Measurements from ENCODE around the gene ZNF823. TPM values are rescaled to one million over a fixed set of nuclear protein-coding genes. Genes with fewer than 3 reads are reported as not detected.
A peak's percentile ranks its signal among the peaks of the same experiment; 100 is the strongest.

Gene ZNF823
- total RNA-seq, 5 donors from 2014 or later (not counting 1 experiment from before 2014, with no cell fraction given), result 2.3 to 6.4 (median 4.8) TPM

DNA sequence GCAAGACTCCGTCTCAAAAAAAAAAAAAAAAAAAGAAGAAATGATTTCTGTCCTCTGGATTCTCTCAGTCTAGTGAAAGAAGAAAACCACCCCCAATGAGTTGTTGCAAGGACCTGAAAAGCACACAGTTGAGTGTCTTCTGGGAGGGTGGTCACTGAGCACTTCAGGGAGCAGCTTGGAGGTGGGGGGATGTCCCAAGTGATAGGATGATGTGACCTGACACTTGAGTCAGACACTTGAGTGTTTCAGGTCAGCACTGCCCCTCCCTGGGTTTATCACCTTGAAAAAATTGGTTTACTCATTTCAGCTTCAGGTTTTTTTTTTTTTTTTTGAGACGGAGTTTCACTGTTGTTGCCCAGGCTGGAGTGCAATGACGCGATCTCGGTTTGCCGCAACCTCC lies 63.2 kb downstream of the ZNF823 start:
- Mint-ChIP-seq H3K4me1 (peaks cover 4 to 6% (median 6%) of the 10 kb centered on the region in 3 donors), H3K27me3 (peaks cover 19 to 41% of the 10 kb centered on the region in 2 donors), H3K36me3 (no peaks in the 10 kb centered on the region), H3K9me3 (peaks cover 5 to 7% (median 7%) of the 10 kb centered on the region in 3 donors), H3K4me3 (no peak overlapping the region), H3K27ac (no peak overlapping the region)
- H3K4me1 ChIP-seq (ENCODE audit: control insufficient read depth in 1 of 2, extremely low read depth in 1 of 2, insufficient read depth in 2 of 2, low read length in 2 of 2), result peaks cover 0 to 10% of the 10 kb centered on the region in 2 experiments
- DNase-seq, result no peak
- H3K9me3 ChIP-seq, result no peaks in the 10 kb centered on the region
- WGBS (ENCODE audit: insufficient coverage), result 100% methylated on average over 4 of the region's 6 CpGs
- CTCF ChIA-PET, result no interaction called here
- H3K27ac ChIP-seq (ENCODE audit: low read length), result no peak overlapping the region
- H3K4me3 ChIP-seq (ENCODE audit: control insufficient read depth in 1 of 2, extremely low read depth in 1 of 2, low read length in 1 of 2), result no peak overlapping the region
- no peaks in the 10 kb centered on the region for H3K36me3 ChIP-seq (ENCODE audit: control insufficient read depth in 2 of 2, extremely low read depth in 1 of 2, insufficient read depth in 1 of 2, low read length in 1 of 2)
- H3K27me3 ChIP-seq (replicated peaks in 1 of 2; ENCODE audit: control insufficient read depth in 2 of 2, extremely low read depth in 1 of 2, insufficient read depth in 2 of 2, low read length in 1 of 2), result peaks cover 0 to 33% of the 10 kb centered on the region in 2 experiments
- no peak for ATAC-seq (replicated peaks in 1 of 4)
- POLR2A ChIA-PET, result no interaction called here

DNA sequence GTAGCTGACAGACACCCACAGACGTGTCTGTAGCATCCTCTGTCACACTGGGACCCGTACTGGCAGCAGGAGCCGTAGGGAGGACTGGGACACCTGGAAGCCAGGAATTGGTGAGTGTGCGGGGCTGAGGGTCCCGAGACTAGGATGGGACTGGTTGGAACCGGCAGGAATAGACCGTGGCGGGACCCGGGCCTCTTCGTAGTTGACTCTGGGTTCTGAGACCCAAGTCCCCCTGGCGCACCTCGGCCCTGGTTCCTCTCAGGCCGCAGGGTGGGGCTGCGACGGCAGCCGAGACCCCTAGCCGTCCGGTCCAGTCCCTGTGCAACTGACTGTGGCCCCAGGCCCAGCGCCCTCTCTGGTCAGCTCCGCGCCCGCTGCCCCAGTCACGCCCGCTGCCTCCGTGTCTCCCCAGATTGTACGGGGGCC lies 64.7 kb downstream of the ZNF823 start:
- DNase-seq (no peak), ATAC-seq (replicated peaks in 1 of 4) (no peak)
- Histone ChIP-seq H3K4me3 (ENCODE audit: control insufficient read depth in 1 of 2, extremely low read depth in 1 of 2, low read length in 1 of 2) (peak overlapping the region in 1 of 2 donors; percentile 64), H3K27me3 (replicated peaks in 1 of 2; ENCODE audit: control insufficient read depth in 2 of 2, extremely low read depth in 1 of 2, insufficient read depth in 2 of 2, low read length in 1 of 2) (peaks cover 0 to 33% of the 10 kb centered on the region in 2 experiments), H3K9me3 (no peaks in the 10 kb centered on the region), H3K36me3 (ENCODE audit: control insufficient read depth in 2 of 2, extremely low read depth in 1 of 2, insufficient read depth in 1 of 2, low read length in 1 of 2) (no peaks in the 10 kb centered on the region), H3K4me1 (ENCODE audit: control insufficient read depth in 1 of 2, extremely low read depth in 1 of 2, insufficient read depth in 2 of 2, low read length in 2 of 2) (peaks cover 0 to 10% of the 10 kb centered on the region in 2 experiments), H3K27ac (ENCODE audit: low read length) (no peak overlapping the region)
- Mint-ChIP-seq H3K9me3 (peaks cover 0 to 9% (median 8%) of the 10 kb centered on the region in 3 donors), H3K36me3 (no peaks in the 10 kb centered on the region), H3K27me3 (peaks cover 19 to 39% of the 10 kb centered on the region in 2 donors), H3K27ac (no peak overlapping the region), H3K4me3 (peak overlapping the region in 1 of 3 donors; percentile 58), H3K4me1 (peaks cover 4 to 6% (median 6%) of the 10 kb centered on the region in 3 donors)
- POLR2A ChIA-PET, result no interaction called here
- CTCF ChIA-PET, result no interaction called here
- 36% methylated on average over 26 of the region's 26 CpGs for WGBS (ENCODE audit: insufficient coverage)

DNA sequence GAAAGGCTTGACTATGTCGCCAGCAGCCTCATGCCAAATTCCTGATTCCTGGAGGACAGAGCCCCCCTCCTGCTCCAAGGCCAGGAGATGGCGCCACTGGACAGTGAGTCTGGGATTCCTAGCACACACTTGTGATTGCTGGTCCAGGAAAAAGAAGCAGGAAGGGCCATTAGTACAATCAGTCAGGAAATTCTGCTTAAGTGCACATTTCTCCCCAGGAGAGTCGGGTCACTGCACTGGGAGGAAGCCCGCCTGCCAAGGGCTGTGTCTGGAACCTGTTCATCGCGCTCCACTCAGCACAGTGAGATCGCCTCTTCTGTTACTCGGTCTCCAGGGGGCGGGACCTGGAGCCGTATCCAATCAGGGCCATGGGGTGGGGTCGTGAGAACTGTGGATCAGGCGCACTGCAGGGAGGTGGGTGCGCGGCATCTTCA lies 65.1 kb downstream of the ZNF823 start:
- Histone ChIP-seq H3K27ac (ENCODE audit: low read length) (no peak overlapping the region), H3K4me1 (ENCODE audit: control insufficient read depth in 1 of 2, extremely low read depth in 1 of 2, insufficient read depth in 2 of 2, low read length in 2 of 2) (peaks cover 0 to 10% of the 10 kb centered on the region in 2 experiments), H3K4me3 (ENCODE audit: control insufficient read depth in 1 of 2, extremely low read depth in 1 of 2, low read length in 1 of 2) (peak overlapping the region in 1 of 2 donors; percentile 64), H3K9me3 (no peaks in the 10 kb centered on the region), H3K27me3 (replicated peaks in 1 of 2; ENCODE audit: control insufficient read depth in 2 of 2, extremely low read depth in 1 of 2, insufficient read depth in 2 of 2, low read length in 1 of 2) (peaks cover 0 to 33% of the 10 kb centered on the region in 2 experiments), H3K36me3 (ENCODE audit: control insufficient read depth in 2 of 2, extremely low read depth in 1 of 2, insufficient read depth in 1 of 2, low read length in 1 of 2) (no peaks in the 10 kb centered on the region)
- Mint-ChIP-seq H3K4me3 (peak overlapping the region in 2 of 3 donors; percentile 9 to 58), H3K9me3 (peaks cover 0 to 9% (median 8%) of the 10 kb centered on the region in 3 donors), H3K4me1 (peaks cover 4 to 6% (median 6%) of the 10 kb centered on the region in 3 donors), H3K27ac (no peak overlapping the region), H3K27me3 (peaks cover 19 to 35% of the 10 kb centered on the region in 2 donors), H3K36me3 (no peaks in the 10 kb centered on the region)
- CTCF ChIA-PET, result no interaction called here
- DNase-seq (peak in 2 of 35 experiments; percentile 3 to 22), ATAC-seq (replicated peaks in 1 of 4) (peak in 2 of 4 experiments; percentile 36 to 44)
- POLR2A ChIA-PET, result no interaction called here
- 5% methylated on average over 11 of the region's 14 CpGs for WGBS (ENCODE audit: insufficient coverage)

Other genes starting within 250 kb of the ZNF823 start
- 10 to 100 TPM; 12.7 to 24.8 (median 22.2) TPM for gene ZNF653, start 233.1 kb downstream of the ZNF823 start, total RNA-seq
- gene ECSIT, start 209.8 kb downstream of the ZNF823 start, total RNA-seq, result 10 to 100 TPM; 28.8 to 52.0 (median 48.4) TPM
- under 1 TPM in 3 of 5 donors, not detected in 2; 0.26 to 0.96 (median 0.51) TPM for gene CNN1, start 200.1 kb downstream of the ZNF823 start, total RNA-seq
- gene ELOF1, start 179.7 kb downstream of the ZNF823 start, total RNA-seq, result 10 to 100 TPM; 38.3 to 48.2 (median 46.6) TPM
- gene ACP5, start 161.3 kb downstream of the ZNF823 start, total RNA-seq, result 10 to 100 TPM; 16.2 to 29.8 (median 18.6) TPM
- gene ZNF627, start 141.5 kb downstream of the ZNF823 start, total RNA-seq, result 10 to 100 TPM in 3 of 5 donors, 1 to 10 TPM in 2; 5.6 to 11.9 (median 10.6) TPM
- gene ZNF441, start 28.1 kb upstream of the ZNF823 start, total RNA-seq, result 10 to 100 TPM in 3 of 5 donors, 1 to 10 TPM in 2; 4.8 to 18.4 (median 16.0) TPM
- gene ZNF491, start 59.6 kb upstream of the ZNF823 start, total RNA-seq, result 1 to 10 TPM in 4 of 5 donors, under 1 TPM in 1; 0.77 to 3.5 (median 2.3) TPM
- gene ZNF440, start 75.3 kb upstream of the ZNF823 start, total RNA-seq, result 10 to 100 TPM in 4 of 5 donors, 1 to 10 TPM in 1; 6.3 to 19.8 (median 17.7) TPM
- 10 to 100 TPM in 4 of 5 donors, 1 to 10 TPM in 1; 6.6 to 25.3 (median 16.5) TPM for gene ZNF439, start 109.8 kb upstream of the ZNF823 start, total RNA-seq
- gene ZNF69, start 148.8 kb upstream of the ZNF823 start, total RNA-seq, result 1 to 10 TPM; 2.2 to 9.6 (median 7.9) TPM
- 10 to 100 TPM; 17.2 to 19.7 (median 18.4) TPM for gene ZNF700, start 186.2 kb upstream of the ZNF823 start, total RNA-seq
- gene ZNF763, start 226.1 kb upstream of the ZNF823 start, total RNA-seq, result 10 to 100 TPM in 2 of 5 donors, 1 to 10 TPM in 2, under 1 TPM in 1; 0.98 to 10.5 (median 8.0) TPM